Measurements from ENCODE around the gene DNAJB5.

GRCh38 chr9:34995670-34996060, 6.1 kb downstream of the DNAJB5 start:
- TF ChIP-seq CTCF (IDR thresholded peaks at IDR 0.05), result no peak
- TF ChIP-seq POLR2A (IDR thresholded peaks at IDR 0.05), result no peak

Data from lower leg skin (tissue), 3 donors.